GM23338 (cell line): ENCODE measurements around the gene HEY2. TPM values are rescaled to one million over a fixed set of nuclear protein-coding genes. Genes with fewer than 3 reads are reported as not detected.
A peak's percentile ranks its signal among the peaks of the same experiment; 100 is the strongest.

ENCODE experiments used
- ATAC-seq: fragments of 200-7000 bp; cut with Tn5 transposase; 3 replicates; pipeline ENCODE4 v1.9.1; 2020
- DNase-seq: peaks from one replicate; pipeline ENCODE4 v3.0.0-alpha.2; 2015; ENCODE audit warnings: low spot score
- H2AFZ ChIP-seq: fragments of 200-600 bp; sonication (generic); 2 replicates; pipeline ENCODE4 v1.8.0; 2016; ENCODE audit warnings: antibody characterized with exemption, mild to moderate bottlenecking, moderate library complexity
- H3F3A ChIP-seq: fragments of 200-600 bp; sonication (generic); replicated peaks from 2 replicates; pipeline ENCODE4 v1.8.0; 2017; ENCODE audit warnings: antibody characterized with exemption, mixed run types, low read depth
- H3K27ac ChIP-seq: fragments of 200-600 bp; sonication (generic); 2 replicates; pipeline ENCODE4 v1.6.1; 2016; ENCODE audit warnings: low read depth
- H3K27me3 ChIP-seq: fragments of 200-600 bp; sonication (generic); 2 replicates; pipeline ENCODE4 v1.8.0; 2016; ENCODE audit warnings: mild to moderate bottlenecking, mixed run types, moderate library complexity; ENCODE audit not compliant: insufficient read depth
- H3K36me3 ChIP-seq: fragments of 200-600 bp; sonication (generic); 2 replicates; pipeline ENCODE4 v1.8.0; 2016; ENCODE audit warnings: mild to moderate bottlenecking; ENCODE audit not compliant: insufficient read depth
- H3K4me1 ChIP-seq: fragments of 200-600 bp; sonication (generic); 2 replicates; pipeline ENCODE4 v1.8.0; 2016; ENCODE audit warnings: mild to moderate bottlenecking, moderate library complexity; ENCODE audit not compliant: insufficient read depth
- H3K4me2 ChIP-seq: fragments of 200-600 bp; sonication (generic); 2 replicates; pipeline ENCODE4 v1.7.1; 2017; ENCODE audit warnings: mixed run types
- H3K4me3 ChIP-seq: fragments of 200-600 bp; sonication (generic); 2 replicates; pipeline ENCODE4 v1.6.1; 2016; ENCODE audit warnings: mixed run types
- H3K79me2 ChIP-seq: fragments of 200-600 bp; sonication (generic); replicated peaks from 2 replicates; pipeline ENCODE4 v1.8.0; 2017; ENCODE audit warnings: mild to moderate bottlenecking; ENCODE audit not compliant: insufficient read depth
- H3K9me2 ChIP-seq: fragments of 200-600 bp; sonication (generic); 2 replicates; pipeline ENCODE4 v1.8.0; 2017; ENCODE audit not compliant: insufficient read depth
- H4K20me1 ChIP-seq: fragments of 200-600 bp; sonication (generic); replicated peaks from 2 replicates; pipeline ENCODE4 v1.8.0; 2017; ENCODE audit warnings: mild to moderate bottlenecking; ENCODE audit not compliant: insufficient read depth
- H3K27ac Mint-ChIP-seq: 2 replicates; pipeline ENCODE4 v1.8.0; 2020; ENCODE audit warnings: inconsistent platforms, mild to moderate bottlenecking, moderate library complexity, mixed read lengths
- H3K27me3 Mint-ChIP-seq: 3 replicates; pipeline ENCODE4 v1.8.0; 2022; ENCODE audit warnings: low read depth, mild to moderate bottlenecking, moderate library complexity, mixed read lengths, inconsistent platforms; ENCODE audit not compliant: insufficient read depth, poor library complexity
- H3K36me3 Mint-ChIP-seq: 3 replicates; pipeline ENCODE4 v1.8.0; 2021; ENCODE audit warnings: low read depth, mild to moderate bottlenecking, inconsistent platforms, moderate library complexity, mixed read lengths
- H3K4me1 Mint-ChIP-seq: 3 replicates; pipeline ENCODE4 v1.8.0; 2020; ENCODE audit warnings: mild to moderate bottlenecking, inconsistent platforms, mixed read lengths
- H3K4me3 Mint-ChIP-seq: 3 replicates; pipeline ENCODE4 v1.8.0; 2021; ENCODE audit warnings: moderate library complexity, mild to moderate bottlenecking, inconsistent platforms, mixed read lengths
- H3K9me3 Mint-ChIP-seq: 3 replicates; pipeline ENCODE4 v1.8.0; 2020; ENCODE audit warnings: moderate library complexity, mild to moderate bottlenecking, inconsistent platforms, mixed read lengths
- EZH2 ChIP-seq: fragments of 200-600 bp; sonication (generic); IDR thresholded peaks from one replicate; pipeline ENCODE4 v1.8.0; 2017; ENCODE audit warnings: antibody characterized with exemption, mild to moderate bottlenecking, low read depth; ENCODE audit not compliant: unreplicated experiment
- POLR2AphosphoS5 ChIP-seq: IDR thresholded peaks from 2 replicates; pipeline ENCODE4 v1.6.1; 2016; ENCODE audit warnings: antibody characterized with exemption, low read depth
- STAT1 ChIP-seq: IDR thresholded peaks from one replicate; pipeline ENCODE4 v1.6.1; 2016; ENCODE audit warnings: antibody characterized with exemption; ENCODE audit not compliant: unreplicated experiment
- ZNF114 ChIP-seq: fragments of 250-450 bp; sonication (Bioruptor Pico); IDR thresholded peaks from 2 replicates; pipeline ENCODE4 v1.5.0; 2020; ENCODE audit warnings: mild to moderate bottlenecking, moderate library complexity
- polyA plus RNA-seq: library from polyadenylated mRNA; unstranded; fragments of >200 nt; fragmentation: Nextera tagmentation; extraction: Ambion mirVana; gene quantifications from 2 replicates; pipeline ENCODE4 v1.2.1, GENCODE V29; 2016
- total RNA-seq: library from RNA; depleted of rRNA; stranded (reverse); fragments of >200 nt; shearing (Covaris generic); gene quantifications from 2 replicates; pipeline ENCODE4 v1.2.3, GENCODE V29; 2014
- TF ChIP-seq, protein P1 (sequence below): IDR thresholded peaks from one replicate; pipeline ENCODE4 v1.6.1; 2018; ENCODE audit warnings: antibody characterized with exemption; ENCODE audit not compliant: unreplicated experiment
- TF ChIP-seq, protein P2 (sequence below): IDR thresholded peaks from 2 replicates; pipeline ENCODE4 v1.6.1; 2016; ENCODE audit warnings: antibody characterized with exemption
- TF ChIP-seq, protein P3 (sequence below): fragments of 250-450 bp; sonication (Bioruptor Pico); IDR thresholded peaks from 2 replicates; pipeline ENCODE4 v1.5.0; 2020; ENCODE audit warnings: mild to moderate bottlenecking, moderate library complexity
- TF ChIP-seq, protein P4 (sequence below), 2 experiments: fragments of 200-600 bp in 1 of 2; sonication (generic) in 1 of 2; conservative IDR thresholded peaks; 2 replicates each; pipeline versions ENCODE4 v1.5.1 to v1.6.1; 2016 to 2017; ENCODE audit warnings: antibody characterized with exemption in 2 of 2, low read depth in 2 of 2, mild to moderate bottlenecking in 2 of 2, moderate library complexity in 1 of 2

The HEY2 gene
- total and polyA plus RNA-seq, 2 experiments from 2014 or later = 4.3 to 8.5 TPM

DNA sequence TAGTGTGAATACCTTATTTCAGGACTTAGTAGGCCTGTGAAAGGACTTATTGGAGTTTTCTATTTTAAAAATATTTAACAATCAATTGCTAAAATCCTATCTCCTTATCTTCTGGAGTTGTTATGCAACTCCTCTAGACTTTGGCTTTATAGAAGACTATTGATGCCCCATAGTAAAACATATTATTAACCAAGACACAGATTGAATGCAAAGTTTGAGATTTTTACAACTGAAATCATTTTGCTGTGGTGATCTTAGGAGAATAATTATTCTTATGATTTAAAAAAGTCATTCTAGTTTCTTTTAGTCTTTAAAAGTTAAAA, 4.5 kb downstream of the HEY2 start (continued):
- TF ChIP-seq, protein P1, sequence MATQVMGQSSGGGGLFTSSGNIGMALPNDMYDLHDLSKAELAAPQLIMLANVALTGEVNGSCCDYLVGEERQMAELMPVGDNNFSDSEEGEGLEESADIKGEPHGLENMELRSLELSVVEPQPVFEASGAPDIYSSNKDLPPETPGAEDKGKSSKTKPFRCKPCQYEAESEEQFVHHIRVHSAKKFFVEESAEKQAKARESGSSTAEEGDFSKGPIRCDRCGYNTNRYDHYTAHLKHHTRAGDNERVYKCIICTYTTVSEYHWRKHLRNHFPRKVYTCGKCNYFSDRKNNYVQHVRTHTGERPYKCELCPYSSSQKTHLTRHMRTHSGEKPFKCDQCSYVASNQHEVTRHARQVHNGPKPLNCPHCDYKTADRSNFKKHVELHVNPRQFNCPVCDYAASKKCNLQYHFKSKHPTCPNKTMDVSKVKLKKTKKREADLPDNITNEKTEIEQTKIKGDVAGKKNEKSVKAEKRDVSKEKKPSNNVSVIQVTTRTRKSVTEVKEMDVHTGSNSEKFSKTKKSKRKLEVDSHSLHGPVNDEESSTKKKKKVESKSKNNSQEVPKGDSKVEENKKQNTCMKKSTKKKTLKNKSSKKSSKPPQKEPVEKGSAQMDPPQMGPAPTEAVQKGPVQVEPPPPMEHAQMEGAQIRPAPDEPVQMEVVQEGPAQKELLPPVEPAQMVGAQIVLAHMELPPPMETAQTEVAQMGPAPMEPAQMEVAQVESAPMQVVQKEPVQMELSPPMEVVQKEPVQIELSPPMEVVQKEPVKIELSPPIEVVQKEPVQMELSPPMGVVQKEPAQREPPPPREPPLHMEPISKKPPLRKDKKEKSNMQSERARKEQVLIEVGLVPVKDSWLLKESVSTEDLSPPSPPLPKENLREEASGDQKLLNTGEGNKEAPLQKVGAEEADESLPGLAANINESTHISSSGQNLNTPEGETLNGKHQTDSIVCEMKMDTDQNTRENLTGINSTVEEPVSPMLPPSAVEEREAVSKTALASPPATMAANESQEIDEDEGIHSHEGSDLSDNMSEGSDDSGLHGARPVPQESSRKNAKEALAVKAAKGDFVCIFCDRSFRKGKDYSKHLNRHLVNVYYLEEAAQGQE = no peak
- TF ChIP-seq POLR2AphosphoS5 = no peak

DNA sequence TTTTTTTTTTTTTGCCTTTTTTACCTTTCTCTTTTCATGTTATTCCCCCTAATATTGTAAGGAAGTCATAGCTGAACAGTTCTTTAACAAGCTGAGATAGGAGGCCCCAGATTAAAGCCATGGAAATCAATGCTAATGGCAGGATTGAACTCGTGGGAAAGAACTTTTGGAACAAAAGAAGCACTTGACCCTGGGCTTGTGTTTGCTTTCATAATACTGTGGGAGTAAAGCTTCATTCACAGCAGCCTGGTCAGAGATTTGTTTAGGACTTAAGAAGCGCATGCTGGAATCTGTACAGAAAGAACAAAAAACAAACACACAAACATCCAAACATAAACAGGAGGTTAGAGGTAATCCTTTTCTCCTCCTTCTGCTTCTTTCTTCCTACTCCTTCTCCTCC, 5.1 kb downstream of the HEY2 start:
- no peaks in the 10 kb centered on the region for H3K9me3 Mint-ChIP-seq
- no peak overlapping the region for H3K27ac Mint-ChIP-seq
- Histone ChIP-seq H3K4me1 (peaks cover 41% of the 10 kb centered on the region), H3K27me3 (peaks cover 9% of the 10 kb centered on the region), H3K9me2 (no peaks in the 10 kb centered on the region), H2AFZ (no peak overlapping the region), H3K4me2 (peak overlapping the region; percentile 47), H3K4me3 (0 out of 2 replicates have a peak overlapping the region, but pooled peaks have one; percentile 3), H3F3A (peaks cover 8% of the 10 kb centered on the region; the same call in 1 of the 2 replicates), H4K20me1 (no peaks in the 10 kb centered on the region), H3K79me2 (peaks cover 15% of the 10 kb centered on the region), H3K27ac (no peak overlapping the region), H3K36me3 (no peaks in the 10 kb centered on the region)
- ATAC-seq = no peak
- peak overlapping the region; percentile 31; the same call in 1 of the 3 replicates for H3K4me3 Mint-ChIP-seq
- peaks cover 48% of the 10 kb centered on the region for H3K36me3 Mint-ChIP-seq
- no peak for DNase-seq
- peaks cover 56% of the 10 kb centered on the region for H3K4me1 Mint-ChIP-seq
- peaks cover 14% of the 10 kb centered on the region for H3K27me3 Mint-ChIP-seq
- TF ChIP-seq, protein P2, sequence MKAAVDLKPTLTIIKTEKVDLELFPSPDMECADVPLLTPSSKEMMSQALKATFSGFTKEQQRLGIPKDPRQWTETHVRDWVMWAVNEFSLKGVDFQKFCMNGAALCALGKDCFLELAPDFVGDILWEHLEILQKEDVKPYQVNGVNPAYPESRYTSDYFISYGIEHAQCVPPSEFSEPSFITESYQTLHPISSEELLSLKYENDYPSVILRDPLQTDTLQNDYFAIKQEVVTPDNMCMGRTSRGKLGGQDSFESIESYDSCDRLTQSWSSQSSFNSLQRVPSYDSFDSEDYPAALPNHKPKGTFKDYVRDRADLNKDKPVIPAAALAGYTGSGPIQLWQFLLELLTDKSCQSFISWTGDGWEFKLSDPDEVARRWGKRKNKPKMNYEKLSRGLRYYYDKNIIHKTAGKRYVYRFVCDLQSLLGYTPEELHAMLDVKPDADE = no peak
- TF ChIP-seq, protein P1 = no peak
- TF ChIP-seq, protein P3, sequence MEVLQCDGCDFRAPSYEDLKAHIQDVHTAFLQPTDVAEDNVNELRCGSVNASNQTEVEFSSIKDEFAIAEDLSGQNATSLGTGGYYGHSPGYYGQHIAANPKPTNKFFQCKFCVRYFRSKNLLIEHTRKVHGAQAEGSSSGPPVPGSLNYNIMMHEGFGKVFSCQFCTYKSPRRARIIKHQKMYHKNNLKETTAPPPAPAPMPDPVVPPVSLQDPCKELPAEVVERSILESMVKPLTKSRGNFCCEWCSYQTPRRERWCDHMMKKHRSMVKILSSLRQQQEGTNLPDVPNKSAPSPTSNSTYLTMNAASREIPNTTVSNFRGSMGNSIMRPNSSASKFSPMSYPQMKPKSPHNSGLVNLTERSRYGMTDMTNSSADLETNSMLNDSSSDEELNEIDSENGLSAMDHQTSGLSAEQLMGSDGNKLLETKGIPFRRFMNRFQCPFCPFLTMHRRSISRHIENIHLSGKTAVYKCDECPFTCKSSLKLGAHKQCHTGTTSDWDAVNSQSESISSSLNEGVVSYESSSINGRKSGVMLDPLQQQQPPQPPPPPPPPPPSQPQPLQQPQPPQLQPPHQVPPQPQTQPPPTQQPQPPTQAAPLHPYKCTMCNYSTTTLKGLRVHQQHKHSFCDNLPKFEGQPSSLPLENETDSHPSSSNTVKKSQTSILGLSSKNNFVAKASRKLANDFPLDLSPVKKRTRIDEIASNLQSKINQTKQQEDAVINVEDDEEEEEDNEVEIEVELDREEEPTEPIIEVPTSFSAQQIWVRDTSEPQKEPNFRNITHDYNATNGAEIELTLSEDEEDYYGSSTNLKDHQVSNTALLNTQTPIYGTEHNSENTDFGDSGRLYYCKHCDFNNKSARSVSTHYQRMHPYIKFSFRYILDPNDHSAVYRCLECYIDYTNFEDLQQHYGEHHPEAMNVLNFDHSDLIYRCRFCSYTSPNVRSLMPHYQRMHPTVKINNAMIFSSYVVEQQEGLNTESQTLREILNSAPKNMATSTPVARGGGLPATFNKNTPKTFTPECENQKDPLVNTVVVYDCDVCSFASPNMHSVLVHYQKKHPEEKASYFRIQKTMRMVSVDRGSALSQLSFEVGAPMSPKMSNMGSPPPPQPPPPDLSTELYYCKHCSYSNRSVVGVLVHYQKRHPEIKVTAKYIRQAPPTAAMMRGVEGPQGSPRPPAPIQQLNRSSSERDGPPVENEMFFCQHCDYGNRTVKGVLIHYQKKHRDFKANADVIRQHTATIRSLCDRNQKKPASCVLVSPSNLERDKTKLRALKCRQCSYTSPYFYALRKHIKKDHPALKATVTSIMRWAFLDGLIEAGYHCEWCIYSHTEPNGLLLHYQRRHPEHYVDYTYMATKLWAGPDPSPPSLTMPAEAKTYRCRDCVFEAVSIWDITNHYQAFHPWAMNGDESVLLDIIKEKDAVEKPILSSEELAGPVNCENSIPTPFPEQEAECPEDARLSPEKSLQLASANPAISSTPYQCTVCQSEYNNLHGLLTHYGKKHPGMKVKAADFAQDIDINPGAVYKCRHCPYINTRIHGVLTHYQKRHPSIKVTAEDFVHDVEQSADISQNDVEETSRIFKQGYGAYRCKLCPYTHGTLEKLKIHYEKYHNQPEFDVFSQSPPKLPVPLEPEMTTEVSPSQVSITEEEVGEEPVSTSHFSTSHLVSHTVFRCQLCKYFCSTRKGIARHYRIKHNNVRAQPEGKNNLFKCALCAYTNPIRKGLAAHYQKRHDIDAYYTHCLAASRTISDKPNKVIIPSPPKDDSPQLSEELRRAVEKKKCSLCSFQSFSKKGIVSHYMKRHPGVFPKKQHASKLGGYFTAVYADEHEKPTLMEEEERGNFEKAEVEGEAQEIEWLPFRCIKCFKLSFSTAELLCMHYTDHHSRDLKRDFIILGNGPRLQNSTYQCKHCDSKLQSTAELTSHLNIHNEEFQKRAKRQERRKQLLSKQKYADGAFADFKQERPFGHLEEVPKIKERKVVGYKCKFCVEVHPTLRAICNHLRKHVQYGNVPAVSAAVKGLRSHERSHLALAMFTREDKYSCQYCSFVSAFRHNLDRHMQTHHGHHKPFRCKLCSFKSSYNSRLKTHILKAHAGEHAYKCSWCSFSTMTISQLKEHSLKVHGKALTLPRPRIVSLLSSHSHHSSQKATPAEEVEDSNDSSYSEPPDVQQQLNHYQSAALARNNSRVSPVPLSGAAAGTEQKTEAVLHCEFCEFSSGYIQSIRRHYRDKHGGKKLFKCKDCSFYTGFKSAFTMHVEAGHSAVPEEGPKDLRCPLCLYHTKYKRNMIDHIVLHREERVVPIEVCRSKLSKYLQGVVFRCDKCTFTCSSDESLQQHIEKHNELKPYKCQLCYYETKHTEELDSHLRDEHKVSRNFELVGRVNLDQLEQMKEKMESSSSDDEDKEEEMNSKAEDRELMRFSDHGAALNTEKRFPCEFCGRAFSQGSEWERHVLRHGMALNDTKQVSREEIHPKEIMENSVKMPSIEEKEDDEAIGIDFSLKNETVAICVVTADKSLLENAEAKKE (CRISPR knock-in tag) = no peak
- no peak for TF ChIP-seq ZNF114 (CRISPR knock-in tag)
- TF ChIP-seq, protein P4, sequence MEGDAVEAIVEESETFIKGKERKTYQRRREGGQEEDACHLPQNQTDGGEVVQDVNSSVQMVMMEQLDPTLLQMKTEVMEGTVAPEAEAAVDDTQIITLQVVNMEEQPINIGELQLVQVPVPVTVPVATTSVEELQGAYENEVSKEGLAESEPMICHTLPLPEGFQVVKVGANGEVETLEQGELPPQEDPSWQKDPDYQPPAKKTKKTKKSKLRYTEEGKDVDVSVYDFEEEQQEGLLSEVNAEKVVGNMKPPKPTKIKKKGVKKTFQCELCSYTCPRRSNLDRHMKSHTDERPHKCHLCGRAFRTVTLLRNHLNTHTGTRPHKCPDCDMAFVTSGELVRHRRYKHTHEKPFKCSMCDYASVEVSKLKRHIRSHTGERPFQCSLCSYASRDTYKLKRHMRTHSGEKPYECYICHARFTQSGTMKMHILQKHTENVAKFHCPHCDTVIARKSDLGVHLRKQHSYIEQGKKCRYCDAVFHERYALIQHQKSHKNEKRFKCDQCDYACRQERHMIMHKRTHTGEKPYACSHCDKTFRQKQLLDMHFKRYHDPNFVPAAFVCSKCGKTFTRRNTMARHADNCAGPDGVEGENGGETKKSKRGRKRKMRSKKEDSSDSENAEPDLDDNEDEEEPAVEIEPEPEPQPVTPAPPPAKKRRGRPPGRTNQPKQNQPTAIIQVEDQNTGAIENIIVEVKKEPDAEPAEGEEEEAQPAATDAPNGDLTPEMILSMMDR (conservative IDR thresholded peaks at IDR 0.05; ENCODE audit: low read depth in 2 of 2) = no peak
- no peak for TF ChIP-seq EZH2
- TF ChIP-seq STAT1 = no peak
